Activated gamma-delta T cell treated with anti-CD3 and anti-CD28 coated beads, Interleukin-2, amount 50 U/mL, for 16 hours (primary cell): ENCODE measurements around the gene C1QL2.

Experiments
- DNase-seq: peaks from one replicate; pipeline ENCODE4 v3.0.0-alpha.2; 2020; ENCODE audit warnings: low read depth

The C1QL2 gene

DNA sequence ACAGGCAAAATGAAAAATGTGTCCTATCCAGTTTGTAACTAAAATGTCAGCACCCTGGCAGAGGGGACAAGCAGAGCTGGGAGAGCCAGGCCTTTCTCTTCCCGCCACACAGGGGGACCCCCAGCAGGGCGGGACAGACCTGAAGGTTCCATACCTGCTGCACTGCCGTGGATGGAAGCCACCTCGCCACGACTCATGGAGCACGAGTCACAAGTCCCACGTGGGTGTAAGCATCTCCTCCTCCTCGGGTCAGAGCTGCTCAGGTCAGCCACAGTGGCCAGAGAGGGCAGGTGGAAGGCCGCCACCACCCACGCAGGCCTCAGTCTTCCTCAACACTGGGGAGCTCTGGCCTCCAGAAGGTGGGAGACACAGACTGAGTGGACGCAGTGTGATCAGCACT is 21.0 kb downstream of the C1QL2 start:
- DNase-seq = no peak

- DNase-seq = no peak
These were observed 21.7 kb downstream of the C1QL2 start for GRCh38 chr2:119136872-119137271.

GRCh38 chr2:119136093-119136492 is 22.5 kb downstream of the C1QL2 start:
- DNase-seq = no peak

GRCh38 chr2:119134775-119135174 is 23.8 kb downstream of the C1QL2 start:
- DNase-seq = no peak

GRCh38 chr2:119126650-119127049 is 31.9 kb downstream of the C1QL2 start:
- DNase-seq = no peak

DNA sequence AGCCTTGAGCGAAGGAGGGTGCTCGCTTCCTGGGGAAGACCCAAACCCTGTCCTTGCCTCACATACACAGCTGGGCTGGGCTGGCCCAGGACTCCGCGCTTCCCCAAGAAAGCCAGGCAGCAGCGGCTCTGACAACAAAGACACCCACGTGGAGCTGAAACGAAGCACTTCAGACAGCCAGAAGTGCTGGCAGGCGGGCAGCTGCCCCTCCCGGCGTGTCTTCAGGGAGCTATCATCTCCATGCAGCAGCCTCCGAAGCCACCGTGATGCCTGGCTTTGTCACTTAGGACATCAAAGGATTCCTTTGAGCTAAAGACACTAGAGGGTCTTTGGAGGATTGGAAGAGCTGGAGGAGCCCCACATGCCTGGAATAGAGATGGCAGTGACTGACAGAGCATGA is 35.2 kb downstream of the C1QL2 start:
- no peak for DNase-seq

DNA sequence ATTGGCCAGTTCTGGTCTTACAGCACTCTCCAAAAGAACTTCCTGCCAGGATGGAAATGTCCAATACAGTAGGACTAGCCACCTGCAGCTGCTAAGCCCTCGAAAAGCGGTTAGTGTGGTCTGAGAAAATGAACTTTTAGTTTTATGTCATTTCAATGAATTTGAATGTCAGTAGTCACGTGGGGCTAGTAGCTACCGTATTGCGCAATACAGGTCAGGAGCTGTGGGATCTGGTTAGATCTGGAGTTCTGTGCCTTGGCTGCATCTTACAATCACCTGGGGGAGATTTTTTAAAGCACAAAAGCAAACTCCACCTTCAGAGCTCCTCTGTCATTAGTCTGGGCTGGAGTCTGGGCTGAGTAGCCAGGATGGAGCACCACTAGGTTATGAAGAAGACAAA is 35.9 kb downstream of the C1QL2 start:
- DNase-seq = no peak

- no peak for DNase-seq
These were observed 38.4 kb downstream of the C1QL2 start for GRCh38 chr2:119119999-119120756.

DNA sequence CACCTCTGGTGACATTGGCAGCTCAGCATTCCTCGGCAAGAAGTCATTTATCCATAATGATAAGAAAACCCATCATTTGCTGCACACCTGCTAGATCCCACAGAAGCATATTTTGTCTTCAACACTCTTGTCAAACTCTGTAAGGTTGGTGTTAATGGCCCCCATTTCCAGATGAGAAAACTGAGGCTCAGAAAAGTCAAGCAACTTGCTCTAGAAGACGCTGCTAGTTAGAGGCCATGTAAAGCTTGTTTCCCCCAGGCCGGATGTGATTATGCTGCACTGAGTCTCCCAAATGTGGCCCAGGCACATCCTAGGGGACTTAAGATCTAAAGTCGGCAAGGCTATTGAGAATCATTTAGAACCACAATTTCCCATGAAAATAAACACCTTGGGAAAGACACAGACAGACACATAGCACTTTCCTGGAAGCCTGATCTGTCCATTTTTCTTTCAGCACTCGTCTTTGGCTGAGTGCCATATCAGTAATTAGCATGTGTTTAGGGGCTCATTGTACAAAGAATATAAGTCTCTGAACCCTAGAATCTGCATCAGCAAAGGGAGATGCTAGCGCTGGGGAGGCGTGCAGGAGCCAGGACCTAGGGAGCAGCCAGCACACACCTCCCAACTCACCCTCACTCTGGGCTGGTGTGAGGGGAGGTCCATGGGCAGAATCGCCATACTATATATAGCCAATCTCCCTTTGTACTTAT is 39.3 kb downstream of the C1QL2 start:
- DNase-seq = no peak

DNA sequence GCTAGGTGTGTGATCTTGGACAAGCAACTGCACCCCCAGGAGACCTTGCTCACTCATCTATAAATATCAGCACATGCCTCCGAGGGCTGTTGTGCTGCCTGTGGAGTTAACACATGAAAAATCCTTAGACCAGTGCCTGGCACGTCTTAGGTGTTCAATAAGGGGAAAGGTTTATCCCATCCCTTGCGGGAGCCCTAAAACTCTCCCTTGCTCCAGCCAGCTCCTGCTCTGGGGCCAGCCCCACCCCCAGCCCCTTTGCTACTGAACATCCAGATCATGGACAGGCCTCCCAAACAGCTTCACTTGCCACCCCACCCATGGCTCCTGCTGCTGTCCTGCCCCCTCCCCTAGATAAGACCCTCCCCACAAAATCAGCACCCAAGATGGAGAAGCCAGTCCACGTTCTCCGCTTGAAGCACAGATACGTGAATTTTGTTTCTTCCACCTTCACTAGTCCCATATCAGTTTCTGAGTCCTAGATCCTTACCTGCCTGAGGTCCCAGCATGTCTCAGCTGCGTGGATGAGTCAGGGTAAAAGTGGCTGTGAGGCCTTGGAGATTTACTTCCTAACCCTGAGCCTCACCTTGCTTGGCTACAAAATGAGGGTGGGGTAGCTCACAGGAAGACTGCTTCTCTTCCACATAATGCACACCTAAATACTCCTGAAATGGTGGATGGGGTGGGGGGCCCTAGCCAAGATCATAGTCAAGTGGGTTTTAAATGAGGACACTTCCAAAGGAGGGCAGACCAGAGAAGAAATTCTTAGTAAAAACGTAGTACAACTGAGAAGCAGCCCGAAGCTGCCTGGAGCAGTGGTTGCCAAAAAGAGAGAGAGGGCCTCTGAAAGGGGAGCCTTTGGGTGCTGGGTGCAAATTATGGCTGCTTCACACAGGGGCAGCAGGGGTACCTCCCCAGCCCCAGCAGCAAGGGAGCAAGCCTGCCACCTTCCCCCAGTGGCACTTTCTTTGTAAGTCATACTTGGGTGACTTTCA is 40.4 kb downstream of the C1QL2 start:
- DNase-seq = no peak

DNA sequence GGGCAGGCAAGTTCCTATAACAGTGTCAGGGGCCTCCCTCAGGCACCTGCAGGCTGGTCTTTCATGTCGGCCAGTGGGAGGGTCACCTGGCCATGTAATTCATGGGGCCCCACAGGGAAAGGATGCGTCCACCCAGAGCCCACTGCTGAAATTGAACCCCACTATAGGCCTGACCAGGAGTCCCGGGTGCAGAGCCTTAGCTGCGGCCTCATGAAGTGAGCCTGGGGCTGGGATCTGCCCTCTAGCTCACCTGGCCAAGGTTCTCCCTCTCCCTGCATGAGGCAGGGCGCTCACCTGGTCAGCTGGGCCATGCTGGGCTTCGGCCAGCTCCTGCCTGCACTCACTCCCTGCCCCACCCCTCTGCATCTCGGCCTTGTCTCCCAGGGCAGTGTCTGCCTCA is 41.1 kb downstream of the C1QL2 start:
- no peak for DNase-seq

DNA sequence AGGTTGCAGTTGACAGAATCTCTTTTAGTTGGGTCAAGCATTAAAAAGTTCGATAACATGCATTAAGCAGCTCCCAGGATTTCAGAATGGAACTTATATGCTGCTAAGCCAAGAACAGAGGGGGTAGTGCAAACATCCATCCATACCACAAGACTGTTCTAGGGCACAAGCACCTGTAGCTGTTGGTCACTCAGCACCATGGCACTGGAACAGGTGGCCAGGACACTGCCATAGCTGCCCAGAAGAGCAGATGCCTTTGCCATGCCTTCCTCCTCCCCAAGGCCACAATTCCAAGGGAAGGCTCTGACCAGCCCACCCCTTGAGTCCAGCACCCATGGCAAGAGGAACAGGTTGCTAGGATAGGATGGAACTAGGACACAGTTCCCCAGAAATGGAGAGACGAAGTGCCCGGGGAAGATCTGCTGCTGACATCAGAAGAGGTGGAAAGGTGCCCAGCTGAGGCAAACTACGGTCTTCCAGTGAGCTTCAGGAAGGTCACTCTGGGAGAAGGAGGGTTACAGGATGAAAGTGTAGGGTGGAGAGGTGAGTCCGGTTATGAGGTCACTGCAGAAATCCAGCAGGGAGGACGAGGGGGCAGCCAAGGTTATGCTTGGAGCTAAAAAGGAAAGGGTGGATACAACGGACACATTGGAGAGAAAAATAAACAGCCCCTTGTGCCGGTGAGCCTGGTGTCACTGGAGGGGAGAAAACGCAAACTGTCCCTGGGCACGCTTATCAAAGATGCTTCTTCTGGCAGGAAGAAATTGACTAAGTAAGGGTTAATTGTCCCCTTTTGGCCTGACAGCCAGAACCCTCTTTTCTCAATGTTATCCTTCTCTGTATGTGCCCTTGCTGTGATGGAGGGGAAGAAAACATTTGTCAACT is 41.9 kb downstream of the C1QL2 start:
- DNase-seq = no peak

GRCh38 chr2:119114266-119114665 is 44.3 kb downstream of the C1QL2 start:
- no peak for DNase-seq

DNA sequence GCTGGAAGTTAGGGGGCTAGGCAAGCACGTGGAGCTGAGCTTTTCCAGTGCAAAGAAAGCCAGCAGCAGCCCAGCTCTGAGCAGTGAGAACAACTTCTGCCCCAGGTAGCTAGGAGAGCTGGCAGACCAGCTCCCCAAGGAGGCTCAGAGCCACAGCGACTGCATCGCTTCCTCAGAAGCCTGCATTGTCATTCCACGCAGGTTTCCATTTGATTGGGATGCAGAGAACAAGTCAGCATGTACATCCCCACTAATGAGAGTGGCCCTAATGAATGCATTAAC is 45.1 kb downstream of the C1QL2 start:
- no peak for DNase-seq

DNA sequence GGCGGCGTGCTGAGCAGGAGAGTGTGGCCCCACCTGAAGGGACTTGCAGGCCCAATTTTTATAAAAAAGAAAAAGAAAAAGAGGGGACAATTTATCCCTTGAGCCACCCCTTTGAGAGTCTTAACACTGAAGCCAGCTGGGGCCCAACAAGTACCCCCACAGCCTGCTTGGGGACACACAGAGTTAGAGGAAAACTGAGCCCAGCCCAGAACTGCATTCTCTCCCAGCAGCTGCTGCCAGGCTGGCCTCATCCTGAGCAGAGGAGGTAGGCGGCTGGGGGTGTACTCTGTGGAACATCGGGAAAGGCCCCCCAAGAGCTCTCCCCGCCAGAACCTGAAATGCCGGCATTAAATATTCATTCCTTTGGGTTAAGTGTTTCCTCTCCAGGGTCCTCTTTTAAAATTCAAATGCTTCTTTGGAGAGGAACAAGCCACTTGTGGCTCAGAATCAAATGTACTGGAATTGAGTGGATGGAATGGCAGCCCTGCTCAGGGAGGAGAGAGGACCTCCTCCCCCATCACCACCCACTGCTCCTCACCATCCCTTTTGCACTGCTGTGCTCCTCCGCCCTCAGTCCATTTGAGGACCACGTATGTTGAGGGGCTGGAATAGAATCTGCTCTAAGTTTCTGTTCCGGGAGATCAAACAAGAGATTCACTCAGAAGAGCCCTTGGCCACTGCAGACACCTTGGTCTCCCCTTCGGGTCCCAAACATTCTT is 45.6 kb downstream of the C1QL2 start:
- DNase-seq = no peak

DNA sequence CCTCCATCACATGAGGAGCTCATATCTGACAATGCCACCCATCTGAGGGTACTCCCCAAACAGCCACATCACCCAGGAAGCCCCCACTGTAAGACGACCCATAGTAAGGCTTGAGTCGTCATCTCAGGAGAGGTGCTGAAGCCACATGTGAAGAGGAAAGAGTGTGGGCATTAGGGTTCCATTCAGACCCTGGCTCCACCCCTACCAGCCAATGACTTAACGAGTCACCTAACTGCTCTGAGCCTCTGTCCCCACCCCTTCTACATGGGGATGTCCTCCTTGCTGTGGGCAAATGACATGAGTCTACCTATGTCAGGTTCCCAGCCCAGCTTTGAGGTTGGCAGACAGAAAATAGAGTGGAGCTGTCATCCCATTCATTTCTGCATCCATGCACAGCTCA is 46.3 kb downstream of the C1QL2 start:
- DNase-seq = no peak

DNA sequence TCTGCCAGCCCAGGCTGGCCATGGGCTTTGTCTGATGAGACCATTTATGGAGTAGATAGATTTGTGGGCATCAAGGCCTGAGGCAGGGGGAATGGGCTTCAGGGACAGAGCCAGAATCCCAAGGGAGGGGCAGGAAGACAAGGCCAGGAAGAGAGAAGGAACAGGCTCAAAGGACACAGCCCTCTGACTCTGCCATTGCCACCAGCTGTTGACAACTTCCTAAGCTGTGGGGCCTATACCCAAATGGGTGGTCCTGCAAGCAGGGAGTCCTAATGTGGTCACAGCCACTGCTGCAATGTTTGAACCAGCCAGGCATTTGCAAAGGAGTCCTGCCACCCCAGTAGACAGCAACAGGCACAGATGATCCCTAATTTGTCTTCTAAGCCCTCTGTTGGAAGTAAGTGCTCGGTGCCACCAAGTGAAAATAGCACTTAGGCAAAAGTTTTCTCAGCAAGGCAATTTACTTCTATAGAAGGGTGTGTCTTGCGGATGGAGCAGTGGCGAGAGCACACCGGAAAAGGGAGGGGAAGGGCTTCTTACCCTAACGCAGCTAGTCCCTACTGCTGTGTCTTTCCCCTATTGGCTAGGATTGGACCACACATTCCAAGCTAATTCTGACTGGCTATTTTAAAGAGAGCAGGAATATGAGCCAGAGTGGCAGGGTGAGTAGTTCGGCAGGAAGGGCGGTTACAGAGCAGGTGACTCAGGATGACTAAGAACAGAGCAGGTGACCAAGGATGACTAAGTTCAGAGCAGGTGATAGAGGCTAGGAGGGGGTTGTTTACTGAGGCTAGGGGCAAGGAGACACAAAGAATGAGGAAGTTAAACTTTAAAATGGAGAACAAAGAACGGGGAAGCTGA is 47.2 kb downstream of the C1QL2 start:
- no peak for DNase-seq

DNA sequence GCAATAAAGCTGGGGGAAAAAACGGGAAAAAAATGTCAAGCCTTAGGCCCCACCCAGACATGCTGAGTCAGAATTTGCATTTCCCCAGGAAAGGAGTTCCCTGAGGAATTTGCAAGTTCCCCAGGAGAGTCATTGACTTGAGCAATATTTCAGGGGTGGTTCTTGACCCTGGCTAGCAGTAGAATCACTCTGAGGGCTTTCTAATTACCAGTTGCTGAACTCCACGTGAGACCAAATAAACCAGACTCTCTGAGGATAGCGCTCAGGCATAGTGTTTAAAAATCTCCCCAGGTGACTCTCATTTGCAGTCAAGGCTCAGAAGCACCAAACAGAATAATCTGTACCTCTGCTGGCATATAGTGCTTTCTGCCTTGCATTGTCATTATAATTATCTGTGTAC is 48.7 kb downstream of the C1QL2 start:
- DNase-seq = no peak

DNA sequence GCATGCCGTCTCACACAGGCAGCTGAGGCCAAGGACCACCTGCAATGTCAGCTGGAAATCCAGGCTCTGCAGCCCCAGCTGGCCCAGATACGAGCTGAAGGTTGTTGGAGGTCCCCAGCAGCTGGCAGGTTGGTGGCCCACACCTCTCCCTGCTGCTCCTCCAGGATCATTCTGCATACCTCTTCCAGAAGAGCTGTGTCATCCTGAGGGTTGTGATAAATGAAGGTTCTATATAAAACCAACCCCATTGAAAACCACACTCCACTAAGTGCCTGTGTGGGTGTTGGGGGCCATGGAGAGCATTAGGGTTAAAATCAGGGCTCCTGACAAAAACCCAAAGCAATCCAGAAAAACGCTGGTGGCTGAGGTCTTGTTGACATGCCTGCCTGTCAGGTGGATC is 50.4 kb downstream of the C1QL2 start:
- DNase-seq = no peak

DNA sequence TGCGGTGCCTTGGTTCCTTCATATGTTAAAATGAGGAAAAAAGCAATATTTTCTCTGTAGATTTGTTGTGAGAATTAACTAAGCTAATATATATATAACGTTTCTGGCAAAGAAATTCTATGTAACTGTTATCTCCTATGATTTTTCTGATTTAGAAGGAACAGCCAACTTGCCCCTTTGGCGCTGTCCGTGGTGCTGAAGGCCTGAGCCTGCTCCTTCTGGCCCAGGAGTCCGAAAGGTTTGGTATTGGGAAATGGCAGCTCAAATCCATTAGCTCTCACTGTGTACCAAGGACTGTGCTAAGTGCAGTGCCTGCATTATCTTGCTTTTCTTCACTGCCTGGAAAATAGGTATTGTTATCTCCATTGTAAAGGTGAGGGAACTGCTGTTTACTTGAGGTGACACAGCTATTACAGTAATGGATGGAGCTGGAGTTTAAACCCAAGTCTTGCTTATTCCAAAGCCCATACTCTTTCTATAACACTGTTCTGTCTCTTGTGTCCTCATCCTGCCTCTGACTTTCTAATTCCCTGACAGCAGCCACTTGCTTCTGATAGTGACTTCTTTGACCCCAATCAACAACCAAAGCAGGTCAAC is 52.2 kb downstream of the C1QL2 start:
- DNase-seq = no peak
